Upper lobe of right lung (tissue), 1 donor: ENCODE data around the gene HP. TPM values are rescaled to one million over a fixed set of nuclear protein-coding genes. Genes with fewer than 3 reads are reported as not detected.
"Not testable (repeated sequence)": the region's sequence is repeated elsewhere in the genome, so short reads cannot be mapped to it uniquely, and the experiment has no call there.

Source experiments
- ATAC-seq: fragments of 200-7000 bp; cut with Tn5 transposase; one replicate; pipeline ENCODE4 v1.9.1; 2020; ENCODE audit warnings: mild to moderate bottlenecking, moderate library complexity
- DNase-seq: peaks from one replicate; pipeline ENCODE4 v3.0.0-alpha.2; 2020
- H3K27ac ChIP-seq: fragments of 200-600 bp; one replicate; pipeline ENCODE4 v1.8.0; 2022
- H3K27me3 ChIP-seq: fragments of 200-600 bp; one replicate; pipeline ENCODE4 v1.8.0; 2022; ENCODE audit warnings: mild to moderate bottlenecking
- H3K36me3 ChIP-seq: fragments of 200-600 bp; one replicate; pipeline ENCODE4 v1.8.0; 2022
- H3K4me1 ChIP-seq: fragments of 200-600 bp; one replicate; pipeline ENCODE4 v1.8.0; 2022
- H3K4me3 ChIP-seq: fragments of 200-600 bp; one replicate; pipeline ENCODE4 v1.8.0; 2022; ENCODE audit warnings: mild to moderate bottlenecking
- H3K9me3 ChIP-seq: fragments of 200-600 bp; one replicate; pipeline ENCODE4 v1.8.0; 2022
- intact Hi-C: fragments of 100-400 bp; cut with DNase I; formaldehyde crosslinking; loops from one replicate; pipeline ENCODE4 v1.11.0; 2022
- total RNA-seq: library from RNA; stranded (reverse); fragmentation: NEBNext Ultra II Directional; extraction: Animal tissue kit (Norgen Biotek cat#: 25700); gene quantifications from one replicate; pipeline ENCODE4 v1.2.1, GENCODE V29; 2021
- TF ChIP-seq, protein P1 (sequence below): fragments of 200-600 bp; IDR thresholded peaks from one replicate; pipeline ENCODE4 v1.8.0; 2022; ENCODE audit warnings: antibody characterized with exemption
- donor health status: DM: no; HTN: yes; CAD: no; lungs with severe emphysema.

Gene HP
- total RNA-seq, 1 donor from 2014 or later = 94.2 TPM

DNA sequence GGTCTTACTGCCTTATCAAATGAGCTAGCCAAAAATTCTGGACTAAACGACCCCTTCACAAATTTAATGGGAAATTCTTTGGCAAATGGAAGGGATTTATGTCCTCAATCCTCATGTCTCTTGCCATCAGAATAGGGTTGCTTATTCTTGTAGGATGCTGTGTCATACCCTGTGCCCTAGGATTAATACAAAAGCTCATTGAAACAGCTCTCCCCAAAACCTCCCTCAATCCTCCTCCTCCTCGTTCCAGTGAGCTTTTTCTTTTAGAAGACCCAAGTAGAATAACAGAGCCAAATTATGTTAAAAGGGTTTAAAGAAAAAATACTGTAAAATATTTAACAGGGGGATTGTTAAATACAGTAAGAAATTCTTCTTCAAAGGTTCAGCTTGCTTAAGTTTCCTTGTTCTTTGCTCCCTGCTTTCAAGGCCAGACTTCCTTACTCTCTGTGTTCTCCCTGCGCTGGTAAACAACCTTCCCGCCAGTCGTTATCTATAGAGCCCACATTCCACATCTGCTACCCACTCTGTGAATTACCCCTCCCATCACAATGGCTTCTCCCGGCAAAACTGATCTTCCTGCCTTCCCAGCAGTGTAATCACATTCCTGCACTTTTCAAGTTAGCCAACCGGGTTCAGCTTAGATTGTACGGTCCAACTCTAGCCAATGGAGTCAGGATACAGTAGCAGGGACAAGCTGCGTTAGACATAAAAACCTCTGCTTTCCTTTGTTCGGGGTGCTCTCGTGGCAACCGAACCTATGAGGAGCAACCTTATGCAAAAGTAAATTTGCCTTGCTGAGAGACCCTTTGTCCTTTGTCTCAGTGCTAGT is 18.4 kb downstream of the HP start:
- Histone ChIP-seq H3K9me3 (no peaks in the 10 kb centered on the region), H3K4me1 (peaks cover 7% of the 10 kb centered on the region), H3K4me3 (no peak overlapping the region), H3K27ac (peak overlapping the region; percentile 77), H3K27me3 (no peaks in the 10 kb centered on the region), H3K36me3 (peaks cover 3% of the 10 kb centered on the region)
- intact Hi-C loops = no loop called here
- TF ChIP-seq, protein P1, sequence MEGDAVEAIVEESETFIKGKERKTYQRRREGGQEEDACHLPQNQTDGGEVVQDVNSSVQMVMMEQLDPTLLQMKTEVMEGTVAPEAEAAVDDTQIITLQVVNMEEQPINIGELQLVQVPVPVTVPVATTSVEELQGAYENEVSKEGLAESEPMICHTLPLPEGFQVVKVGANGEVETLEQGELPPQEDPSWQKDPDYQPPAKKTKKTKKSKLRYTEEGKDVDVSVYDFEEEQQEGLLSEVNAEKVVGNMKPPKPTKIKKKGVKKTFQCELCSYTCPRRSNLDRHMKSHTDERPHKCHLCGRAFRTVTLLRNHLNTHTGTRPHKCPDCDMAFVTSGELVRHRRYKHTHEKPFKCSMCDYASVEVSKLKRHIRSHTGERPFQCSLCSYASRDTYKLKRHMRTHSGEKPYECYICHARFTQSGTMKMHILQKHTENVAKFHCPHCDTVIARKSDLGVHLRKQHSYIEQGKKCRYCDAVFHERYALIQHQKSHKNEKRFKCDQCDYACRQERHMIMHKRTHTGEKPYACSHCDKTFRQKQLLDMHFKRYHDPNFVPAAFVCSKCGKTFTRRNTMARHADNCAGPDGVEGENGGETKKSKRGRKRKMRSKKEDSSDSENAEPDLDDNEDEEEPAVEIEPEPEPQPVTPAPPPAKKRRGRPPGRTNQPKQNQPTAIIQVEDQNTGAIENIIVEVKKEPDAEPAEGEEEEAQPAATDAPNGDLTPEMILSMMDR = no peak
- DNase-seq = no peak
- peak; percentile 56 for ATAC-seq

DNA sequence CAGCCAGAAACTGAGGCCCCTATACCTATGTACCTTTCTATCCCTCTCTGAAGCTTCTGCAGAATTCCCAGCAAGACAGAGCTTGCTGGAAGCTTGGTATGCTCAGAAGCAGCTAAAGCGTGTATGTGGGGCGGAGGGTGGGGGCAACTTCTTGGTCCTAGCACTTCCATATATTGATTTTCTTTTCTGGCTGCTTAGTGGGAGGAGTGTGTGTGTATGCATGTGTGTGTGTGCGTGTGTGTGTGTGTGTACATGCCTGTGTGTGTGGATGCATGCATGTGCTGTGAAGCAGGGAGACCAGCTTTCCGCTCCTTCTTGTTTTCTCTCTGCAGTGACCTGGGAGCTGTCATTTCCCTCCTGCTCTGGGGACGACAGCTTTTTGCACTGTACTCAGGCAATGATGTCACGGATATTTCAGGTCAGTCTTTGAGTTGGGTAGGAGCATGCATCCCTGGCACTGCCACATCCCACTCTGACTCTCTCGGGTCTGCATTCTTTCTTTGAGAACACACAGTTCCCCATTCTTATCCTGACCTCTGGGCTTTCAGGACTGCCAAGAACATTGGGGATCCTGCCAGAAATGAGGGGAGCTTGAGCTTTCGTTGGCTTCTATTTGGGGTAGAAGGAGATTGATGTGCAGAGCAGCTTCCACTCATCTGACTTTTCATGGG is 19.4 kb downstream of the HP start:
- peaks cover 4% of the 10 kb centered on the region for H3K4me1 ChIP-seq
- intact Hi-C loops = no loop called here
- ATAC-seq (peak; percentile 56), DNase-seq (no peak)
- H3K27me3 ChIP-seq = no peaks in the 10 kb centered on the region
- peaks cover 6% of the 10 kb centered on the region for H3K36me3 ChIP-seq
- peak overlapping the region; percentile 77 for H3K27ac ChIP-seq
- no peak overlapping the region for H3K4me3 ChIP-seq
- no peaks in the 10 kb centered on the region for H3K9me3 ChIP-seq
- TF ChIP-seq, protein P1 = no peak

DNA sequence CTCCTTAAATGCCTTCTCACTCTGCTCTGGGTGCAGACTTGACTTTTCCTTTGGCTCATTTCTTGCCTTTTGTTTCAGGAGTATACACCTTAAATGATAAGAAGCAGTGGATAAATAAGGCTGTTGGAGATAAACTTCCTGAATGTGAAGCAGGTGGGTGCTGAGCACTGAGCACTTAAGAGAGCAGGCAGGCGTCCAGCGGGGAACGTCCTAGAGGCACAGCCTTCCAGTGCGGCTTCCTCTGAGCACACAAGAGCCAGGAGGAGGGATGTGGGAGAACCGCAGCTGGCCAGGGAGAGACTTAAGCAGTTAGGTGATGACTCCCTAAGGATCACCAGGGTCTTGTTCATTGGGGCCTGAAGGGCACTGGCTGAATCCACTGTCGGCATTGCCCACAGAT is 20.8 kb downstream of the HP start:
- H3K4me1 ChIP-seq, H3K27ac ChIP-seq, H3K9me3 ChIP-seq, H3K4me3 ChIP-seq, DNase-seq, H3K36me3 ChIP-seq, intact Hi-C loops, H3K27me3 ChIP-seq: not testable (repeated sequence)
- ATAC-seq = peak; percentile 41

DNA sequence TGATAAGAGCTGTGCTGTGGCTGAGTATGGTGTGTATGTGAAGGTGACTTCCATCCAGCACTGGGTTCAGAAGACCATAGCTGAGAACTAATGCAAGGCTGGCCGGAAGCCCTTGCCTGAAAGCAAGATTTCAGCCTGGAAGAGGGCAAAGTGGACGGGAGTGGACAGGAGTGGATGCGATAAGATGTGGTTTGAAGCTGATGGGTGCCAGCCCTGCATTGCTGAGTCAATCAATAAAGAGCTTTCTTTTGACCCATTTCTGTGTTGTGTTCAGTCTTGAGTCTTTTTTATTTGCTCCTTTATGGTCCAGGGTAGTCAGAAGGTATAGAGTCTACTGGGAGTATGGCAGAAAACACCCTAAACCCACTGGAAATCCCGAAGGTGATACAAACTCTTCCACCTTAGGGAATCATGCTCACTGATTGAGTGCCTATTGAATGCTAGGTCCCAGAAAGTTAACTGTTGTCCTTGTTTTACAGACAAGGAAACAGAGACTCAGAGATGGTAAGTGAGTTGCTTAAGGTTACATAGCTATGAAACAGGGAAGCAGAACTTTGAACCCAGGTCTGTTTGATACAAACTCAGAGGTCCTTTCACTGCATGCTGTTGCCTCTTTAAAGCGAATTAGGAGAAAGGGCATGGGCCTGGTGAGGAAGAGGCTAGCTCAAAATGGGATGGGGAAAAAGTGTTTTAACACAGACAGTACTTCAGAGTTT is 22.8 kb downstream of the HP start:
- H3K9me3 ChIP-seq, intact Hi-C loops, H3K4me1 ChIP-seq, H3K36me3 ChIP-seq, ATAC-seq, H3K27me3 ChIP-seq, H3K4me3 ChIP-seq, DNase-seq, H3K27ac ChIP-seq: not testable (repeated sequence)

DNA sequence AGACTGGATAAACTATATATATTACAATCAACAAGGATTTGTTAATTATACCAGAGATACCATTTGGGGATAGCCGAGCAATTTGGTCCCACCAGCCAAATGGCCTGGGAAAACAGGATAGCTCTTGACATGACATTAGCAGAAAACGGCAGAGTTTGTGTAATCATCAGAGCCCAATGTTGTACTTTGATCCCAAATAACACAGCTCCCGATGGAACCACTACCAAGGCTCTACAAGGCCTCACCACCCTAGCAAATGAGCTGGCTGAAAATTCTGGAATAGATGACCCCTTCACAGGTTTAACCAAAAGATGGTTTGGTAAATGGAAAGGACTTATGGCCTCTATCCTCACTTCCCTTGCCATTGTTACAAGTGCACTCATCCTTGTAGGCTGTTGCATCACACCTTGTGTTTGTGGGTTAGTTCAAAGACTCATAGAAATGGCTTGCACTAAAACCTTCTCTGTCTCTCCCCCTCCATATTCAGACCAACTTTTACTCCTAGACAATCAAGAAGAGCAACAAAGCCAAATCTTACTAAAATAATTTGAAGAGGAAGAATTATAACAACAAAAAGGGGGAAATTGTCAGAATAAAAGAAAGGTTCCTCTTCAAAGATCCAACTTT is 29.6 kb downstream of the HP start:
- no peaks in the 10 kb centered on the region for H3K9me3 ChIP-seq
- no peaks in the 10 kb centered on the region for H3K27me3 ChIP-seq
- no peaks in the 10 kb centered on the region for H3K4me1 ChIP-seq
- TF ChIP-seq, protein P1 = no peak
- peaks cover 46% of the 10 kb centered on the region for H3K36me3 ChIP-seq
- ATAC-seq (no peak), DNase-seq (no peak)
- intact Hi-C loops = no loop called here
- H3K4me3 ChIP-seq = no peak overlapping the region
- no peak overlapping the region for H3K27ac ChIP-seq

DNA sequence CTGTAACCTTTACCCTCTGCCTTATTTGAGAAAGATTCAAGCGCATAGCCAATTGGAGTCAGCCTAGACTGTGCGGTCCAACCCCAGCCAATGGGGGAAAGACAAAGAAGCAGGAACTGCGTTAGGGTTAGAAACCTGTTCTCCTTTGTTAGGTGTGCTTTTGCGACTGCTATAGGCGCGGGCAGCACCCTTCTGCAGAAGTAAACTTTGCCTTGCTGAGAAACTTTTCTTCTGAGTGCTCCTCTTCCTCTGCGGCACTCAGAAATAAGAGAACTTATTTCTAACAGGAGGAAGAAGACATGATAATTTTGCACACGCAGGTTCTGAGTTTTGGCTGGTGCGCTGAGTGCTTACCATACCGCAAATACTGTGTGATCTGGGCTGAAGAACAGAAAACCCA is 30.1 kb downstream of the HP start:
- intact Hi-C loops = no loop called here
- Histone ChIP-seq H3K9me3 (no peaks in the 10 kb centered on the region), H3K27me3 (no peaks in the 10 kb centered on the region), H3K4me3 (no peak overlapping the region), H3K4me1 (no peaks in the 10 kb centered on the region), H3K36me3 (peaks cover 51% of the 10 kb centered on the region), H3K27ac (no peak overlapping the region)
- DNase-seq (no peak), ATAC-seq (no peak)
- TF ChIP-seq, protein P1 = no peak
